Measurements from ENCODE around the gene NAV3. TPM values are rescaled to one million over a fixed set of nuclear protein-coding genes. Genes with fewer than 3 reads are reported as not detected.

NAV3 gene
- total RNA-seq, 1 experiment from 2014 or later = 3.0 TPM

DNA sequence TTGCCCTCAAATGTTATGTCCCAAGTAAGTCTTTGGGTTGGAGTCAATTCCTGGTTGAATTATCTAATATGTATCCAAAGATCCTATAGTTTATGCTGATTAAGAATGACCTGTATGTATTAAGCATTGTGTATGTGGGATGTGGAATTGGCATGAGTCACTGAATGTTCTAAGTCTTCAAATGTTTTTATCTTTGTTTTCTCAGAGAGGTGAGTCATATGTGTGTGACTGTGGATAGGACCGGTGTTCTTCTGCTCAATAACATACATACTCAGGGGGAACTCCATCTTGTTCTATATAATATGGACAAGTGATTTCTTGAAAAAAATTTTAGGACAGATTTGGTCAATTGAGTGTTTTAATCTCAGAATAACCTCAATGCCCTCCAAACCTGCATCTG, 57.9 kb downstream of the NAV3 start:
- H2AFZ ChIP-seq (ENCODE audit: low read length) = no peak overlapping the region
- no peak overlapping the region for H3K27ac ChIP-seq (ENCODE audit: insufficient read length, low read depth, low read length)
- no peak overlapping the region for H3K18ac ChIP-seq (ENCODE audit: insufficient read length, low read depth, low read length)
- no peaks in the 10 kb centered on the region for H3K27me3 ChIP-seq (ENCODE audit: insufficient read depth, low read length)
- no peaks in the 10 kb centered on the region for H3K23me2 ChIP-seq (ENCODE audit: insufficient read length, low read depth, low read length, poor library complexity, severe bottlenecking)
- no peak overlapping the region for H4K5ac ChIP-seq (ENCODE audit: insufficient read length, low read depth, low read length)
- Mint-ChIP-seq H3K9me3 (no peaks in the 10 kb centered on the region), H3K4me3 (no peak overlapping the region), H3K36me3 (ENCODE audit: insufficient read depth in 1 of 3, low read depth in 3 of 3) (no peaks in the 10 kb centered on the region), H3K4me1 (peaks cover 2% of the 10 kb centered on the region in 2 experiments; a peak in 2 of 4 replicates), H3K27me3 (ENCODE audit: low read depth) (no peaks in the 10 kb centered on the region), H3K27ac (no peak overlapping the region)
- no peak overlapping the region for H3K9ac ChIP-seq (ENCODE audit: extremely low read depth, insufficient read length, low read length)
- no peak overlapping the region for H3K4me2 ChIP-seq (ENCODE audit: insufficient read depth, insufficient read length, low read length)
- H3K9me3 ChIP-seq (ENCODE audit: control insufficient read depth, low read depth, low read length) = no peaks in the 10 kb centered on the region
- no peaks in the 10 kb centered on the region for H3K4me1 ChIP-seq (ENCODE audit: insufficient read depth, low read length)
- WGBS (ENCODE audit: extremely low coverage, insufficient read length, low lambda C conversion rate) = no CpG with 5 or more reads among the region's 1 CpG
- no peak overlapping the region for H3T11ph ChIP-seq (ENCODE audit: low read length)
- H4K91ac ChIP-seq (ENCODE audit: insufficient read length, low read depth, low read length) = no peak overlapping the region
- H3K56ac ChIP-seq (ENCODE audit: insufficient read length, low read depth, low read length) = no peak overlapping the region
- no peak overlapping the region for H3K4ac ChIP-seq (ENCODE audit: low read depth, low read length)
- no peaks in the 10 kb centered on the region for H3K79me1 ChIP-seq (ENCODE audit: insufficient read depth, low read depth, low read length, poor library complexity, severe bottlenecking)
- no peak overlapping the region for H2BK5ac ChIP-seq (ENCODE audit: insufficient read length, low read length)
- no peak overlapping the region for H4K8ac ChIP-seq (replicated peaks; ENCODE audit: insufficient read length, low read depth, low read length)
- H2BK15ac ChIP-seq (ENCODE audit: low read depth, low read length) = no peak overlapping the region
- H3K23ac ChIP-seq (ENCODE audit: insufficient read length, low read depth, low read length) = no peak overlapping the region
- H2BK12ac ChIP-seq (ENCODE audit: insufficient read length, low read depth, low read length) = no peak overlapping the region
- DNase-seq = no peak
- no peaks in the 10 kb centered on the region for H4K20me1 ChIP-seq (ENCODE audit: control insufficient read depth, insufficient read depth, insufficient read length)
- TF ChIP-seq, protein P1, sequence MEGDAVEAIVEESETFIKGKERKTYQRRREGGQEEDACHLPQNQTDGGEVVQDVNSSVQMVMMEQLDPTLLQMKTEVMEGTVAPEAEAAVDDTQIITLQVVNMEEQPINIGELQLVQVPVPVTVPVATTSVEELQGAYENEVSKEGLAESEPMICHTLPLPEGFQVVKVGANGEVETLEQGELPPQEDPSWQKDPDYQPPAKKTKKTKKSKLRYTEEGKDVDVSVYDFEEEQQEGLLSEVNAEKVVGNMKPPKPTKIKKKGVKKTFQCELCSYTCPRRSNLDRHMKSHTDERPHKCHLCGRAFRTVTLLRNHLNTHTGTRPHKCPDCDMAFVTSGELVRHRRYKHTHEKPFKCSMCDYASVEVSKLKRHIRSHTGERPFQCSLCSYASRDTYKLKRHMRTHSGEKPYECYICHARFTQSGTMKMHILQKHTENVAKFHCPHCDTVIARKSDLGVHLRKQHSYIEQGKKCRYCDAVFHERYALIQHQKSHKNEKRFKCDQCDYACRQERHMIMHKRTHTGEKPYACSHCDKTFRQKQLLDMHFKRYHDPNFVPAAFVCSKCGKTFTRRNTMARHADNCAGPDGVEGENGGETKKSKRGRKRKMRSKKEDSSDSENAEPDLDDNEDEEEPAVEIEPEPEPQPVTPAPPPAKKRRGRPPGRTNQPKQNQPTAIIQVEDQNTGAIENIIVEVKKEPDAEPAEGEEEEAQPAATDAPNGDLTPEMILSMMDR (conservative IDR thresholded peaks at IDR 0.05) = no peak
- H3K14ac ChIP-seq (ENCODE audit: insufficient read depth, low read length) = no peak overlapping the region
- H2BK120ac ChIP-seq (ENCODE audit: low read depth, low read length, poor library complexity, severe bottlenecking) = no peak overlapping the region
- no peaks in the 10 kb centered on the region for H3K79me2 ChIP-seq (ENCODE audit: insufficient read depth, low read length)
- H2BK20ac ChIP-seq (ENCODE audit: low read depth, low read length, poor library complexity, severe bottlenecking) = no peak overlapping the region
- no peak overlapping the region for H2AK5ac ChIP-seq (ENCODE audit: insufficient read length, low read length)
